Gastroesophageal sphincter (tissue), 4 donors: Measurements from ENCODE around the gene IKZF2. TPM values are rescaled to one million over a fixed set of nuclear protein-coding genes. Genes with fewer than 3 reads are reported as not detected.

ENCODE experiments used
- ATAC-seq: fragments of 150-250 bp; one replicate; pipeline ENCODE4 v1.9.1; 2016; ENCODE audit warnings: mild to moderate bottlenecking, moderate library complexity
- H3K27ac ChIP-seq, 4 donors: fragments of 200-600 bp; sonication (generic) in 3 of 4; 1 replicate in 3 of 4; 2 replicates in 1 of 4; pipeline ENCODE4 v1.5.1; 2016 to 2019
- H3K27me3 ChIP-seq: fragments of 200-600 bp; sonication (generic); one replicate; pipeline ENCODE4 v1.5.1; 2019
- H3K36me3 ChIP-seq, 2 donors: fragments of 200-600 bp; sonication (generic); one replicate each; pipeline ENCODE4 v1.5.1; 2019; ENCODE audit warnings: control low read depth in 1 of 2
- H3K4me1 ChIP-seq, 3 donors: fragments of 200-600 bp; sonication (generic); 1 replicate in 2 of 3; 2 replicates in 1 of 3; pipeline ENCODE4 v1.5.1; 2016 to 2019; ENCODE audit warnings: control low read depth in 2 of 3
- H3K4me3 ChIP-seq, 2 donors: fragments of 200-600 bp; sonication (generic); one replicate each; pipeline ENCODE4 v1.5.1; 2019; ENCODE audit warnings: mild to moderate bottlenecking in 1 of 2, moderate library complexity in 1 of 2
- H3K9me3 ChIP-seq, 3 donors: fragments of 200-600 bp; sonication (generic); one replicate each; pipeline ENCODE4 v1.5.1; 2017 to 2019; ENCODE audit warnings: control low read depth in 2 of 3
- CTCF ChIP-seq, 4 experiments: fragments of 200-600 bp in 2 of 4; fragments of 450-650 bp in 2 of 4; sonication (generic) in 1 of 4; IDR thresholded peaks; one replicate each; pipeline ENCODE4 v1.5.1; 2017 to 2019; ENCODE audit warnings: antibody characterized with exemption in 4 of 4, mild to moderate bottlenecking in 2 of 4, moderate library complexity in 2 of 4
- EP300 ChIP-seq: sonication (generic); formaldehyde crosslinking; IDR thresholded peaks from one replicate; pipeline ENCODE4 v1.6.1; 2017; ENCODE audit warnings: antibody characterized with exemption, mild to moderate bottlenecking
- POLR2A ChIP-seq, 2 donors: fragments of 450-650 bp; IDR thresholded peaks; one replicate each; pipeline ENCODE4 v1.6.1; 2017; ENCODE audit warnings: antibody characterized with exemption in 2 of 2, mild to moderate bottlenecking in 2 of 2, moderate library complexity in 1 of 2
- POLR2AphosphoS5 ChIP-seq: sonication (generic); formaldehyde crosslinking; IDR thresholded peaks from one replicate; pipeline ENCODE4 v1.6.1; 2017; ENCODE audit warnings: antibody characterized with exemption
- WGBS, 2 donors: methylation state at CpG; one replicate each; pipeline ENCODE4 v1.1.5; 2018; ENCODE audit warnings: low coverage in 1 of 2; 5-methylcytosine and 5-hydroxymethylcytosine counted together
- total RNA-seq, 4 donors: library from RNA; depleted of rRNA; stranded (reverse); fragments of >200 nt; gene quantifications; one replicate each; pipeline ENCODE4 v1.1.0, GENCODE V29; 2016

Gene IKZF2
- total RNA-seq, 4 donors from 2014 or later = 4.2 to 11.6 (median 9.6) TPM

GRCh38 chr2:212997526-212998020, 153.8 kb downstream of the IKZF2 start:
- Histone ChIP-seq H3K4me3 (no peak overlapping the region), H3K36me3 (no peaks in the 10 kb centered on the region), H3K27me3 (no peaks in the 10 kb centered on the region), H3K27ac (no peak overlapping the region), H3K9me3 (no peaks in the 10 kb centered on the region), H3K4me1 (peaks cover 3 to 24% (median 5%) of the 10 kb centered on the region in 3 donors)
- ATAC-seq = no peak
- TF ChIP-seq POLR2A (IDR thresholded peaks at IDR 0.05) (no peak), CTCF (IDR thresholded peaks at IDR 0.05) (no peak), POLR2AphosphoS5 (no peak), EP300 (no peak)
- whole genome bisulfite sequencing, 2 donors = 33 to 54% methylated on average over 1 to 3 of the region's 3 CpGs

GRCh38 chr2:212995920-212996319, 155.5 kb downstream of the IKZF2 start:
- no peak overlapping the region for H3K27ac ChIP-seq
- ATAC-seq = no peak
- H3K36me3 ChIP-seq = no peaks in the 10 kb centered on the region
- peaks cover 0 to 8% (median 0%) of the 10 kb centered on the region in 3 donors for H3K4me1 ChIP-seq
- no peak overlapping the region for H3K4me3 ChIP-seq
- H3K9me3 ChIP-seq = no peaks in the 10 kb centered on the region
- no peaks in the 10 kb centered on the region for H3K27me3 ChIP-seq
- TF ChIP-seq POLR2AphosphoS5 = no peak
- TF ChIP-seq EP300 = no peak
- TF ChIP-seq POLR2A (IDR thresholded peaks at IDR 0.05) = no peak
- no peak for TF ChIP-seq CTCF (IDR thresholded peaks at IDR 0.05)
- 63 to 75% methylated on average over 2 of the region's 2 CpGs for WGBS, 2 donors

GRCh38 chr2:212994976-212995375, 156.4 kb downstream of the IKZF2 start:
- TF ChIP-seq CTCF (IDR thresholded peaks at IDR 0.05) (no peak), POLR2AphosphoS5 (no peak), EP300 (no peak), POLR2A (IDR thresholded peaks at IDR 0.05) (no peak)
- ATAC-seq = no peak
- Histone ChIP-seq H3K9me3 (no peaks in the 10 kb centered on the region), H3K36me3 (no peaks in the 10 kb centered on the region), H3K27ac (no peak overlapping the region), H3K4me1 (no peaks in the 10 kb centered on the region), H3K4me3 (no peak overlapping the region), H3K27me3 (no peaks in the 10 kb centered on the region)

- Histone ChIP-seq H3K27me3 (no peaks in the 10 kb centered on the region), H3K4me1 (no peaks in the 10 kb centered on the region), H3K4me3 (no peak overlapping the region), H3K36me3 (peaks cover 0 to 4% of the 10 kb centered on the region in 2 donors), H3K9me3 (no peaks in the 10 kb centered on the region), H3K27ac (no peak overlapping the region)
- TF ChIP-seq POLR2AphosphoS5 = no peak
- TF ChIP-seq CTCF (IDR thresholded peaks at IDR 0.05) = no peak
- WGBS, 2 donors = 92 to 100% methylated on average over 1 of the region's 1 CpG
- ATAC-seq = no peak
These were observed 160.3 kb downstream of the IKZF2 start for GRCh38 chr2:212991120-212991519.

GRCh38 chr2:212990697-212991096, 160.7 kb downstream of the IKZF2 start:
- no peak overlapping the region for H3K27ac ChIP-seq
- ATAC-seq = no peak
- WGBS, 2 donors = 50 to 100% methylated on average over 1 of the region's 1 CpG
- H3K4me3 ChIP-seq = no peak overlapping the region
- H3K9me3 ChIP-seq = no peaks in the 10 kb centered on the region
- TF ChIP-seq CTCF (IDR thresholded peaks at IDR 0.05) (no peak), POLR2AphosphoS5 (no peak), EP300 (no peak), POLR2A (IDR thresholded peaks at IDR 0.05) (no peak)
- no peaks in the 10 kb centered on the region for H3K27me3 ChIP-seq
- no peaks in the 10 kb centered on the region for H3K4me1 ChIP-seq
- H3K36me3 ChIP-seq = peaks cover 0 to 4% of the 10 kb centered on the region in 2 donors
